GM12878 (cell line): ENCODE measurements around the gene UGT1A7. TPM values are rescaled to one million over a fixed set of nuclear protein-coding genes. Genes with fewer than 3 reads are reported as not detected.

Experiments
- ATAC-seq: fragments of 200-7000 bp; cut with Tn5 transposase; 3 replicates; pipeline ENCODE4 v1.9.1; 2020; ENCODE audit warnings: mild to moderate bottlenecking, moderate library complexity
- BruUV-seq: library from RNA; stranded (reverse); fragments of 400-500 nt; replicated peaks from 2 replicates; lab custom pipeline; 2021; lab: Mats Ljungman, UMichigan
- CTCF ChIA-PET: fragments of 300-600 bp; sonication (Branson Sonifier 250); formaldehyde crosslinking; extraction: SDS; loops from one replicate; lab custom pipeline; 2021; ENCODE audit warnings: inconsistent platforms; lab: Yijun Ruan, JAX
- POLR2A ChIA-PET: fragments of 350-600 bp; formaldehyde crosslinking; extraction: SDS; loops from one replicate; lab custom pipeline; 2021; ENCODE audit warnings: inconsistent platforms; lab: Charles Lee
- RAD21 ChIA-PET: fragments of 300-600 bp; sonication (Branson Sonifier 250); formaldehyde crosslinking; loops from one replicate; lab custom pipeline; 2023; ENCODE audit warnings: antibody characterized with exemption; ENCODE audit not compliant: unreplicated experiment; lab: Charles Lee
- SMC1A ChIA-PET: fragments of 300-600 bp; sonication (Branson Sonifier 250); formaldehyde crosslinking; loops from one replicate; lab custom pipeline; 2023; ENCODE audit not compliant: unreplicated experiment, uncharacterized antibody; lab: Charles Lee
- DNase-seq: peaks from one replicate; pipeline ENCODE4 v3.0.0-alpha.2; 2011; ENCODE audit warnings: low read depth, low spot score
- FAIRE-seq: peaks from 3 replicates; lab custom pipeline; 2011; peaks lifted over from hg19 to GRCh38; lab: Jason Lieb, UNC
- H2AFZ ChIP-seq: 2 replicates; pipeline ENCODE4 v1.6.0; 2011; ENCODE audit warnings: low read depth, low read length, control low read depth; ENCODE audit not compliant: control insufficient read depth
- H3K27ac ChIP-seq: 2 replicates; pipeline ENCODE4 v1.5.1; 2011; ENCODE audit warnings: control low read depth; ENCODE audit not compliant: control insufficient read depth, insufficient read depth
- H3K27me3 ChIP-seq, 2 experiments: replicated peaks in 1 of 2; 2 replicates each; pipeline versions ENCODE4 v1.6.0 to v1.6.1; 2011; ENCODE audit warnings: low read length in 1 of 2; ENCODE audit not compliant: control insufficient read depth in 2 of 2, insufficient read depth in 2 of 2
- H3K36me3 ChIP-seq, 2 experiments: 2 replicates each; pipeline ENCODE4 v1.5.1; 2011; ENCODE audit warnings: low read length in 1 of 2; ENCODE audit not compliant: control insufficient read depth in 2 of 2, insufficient read depth in 2 of 2
- H3K4me1 ChIP-seq: 2 replicates; pipeline ENCODE4 v1.6.1; 2011; ENCODE audit warnings: mild to moderate bottlenecking, low read length, moderate library complexity, mixed read lengths; ENCODE audit not compliant: control insufficient read depth, insufficient read depth
- H3K4me2 ChIP-seq: 2 replicates; pipeline ENCODE4 v1.6.0; 2011; ENCODE audit warnings: control low read depth; ENCODE audit not compliant: control insufficient read depth, insufficient read depth
- H3K4me3 ChIP-seq: fragments of 200-600 bp; sonication (generic); 2 replicates; pipeline ENCODE4 v1.5.1; 2016
- H3K79me2 ChIP-seq: 2 replicates; pipeline ENCODE4 v1.6.0; 2011; ENCODE audit warnings: low read length; ENCODE audit not compliant: control insufficient read depth, insufficient read depth
- H3K9ac ChIP-seq: 2 replicates; pipeline ENCODE4 v1.8.0; 2011; ENCODE audit warnings: low read length, control low read depth, mixed read lengths; ENCODE audit not compliant: control insufficient read depth, insufficient read depth
- H3K9me3 ChIP-seq: replicated peaks from 3 replicates; pipeline ENCODE4 v1.5.1; 2011; ENCODE audit warnings: mild to moderate bottlenecking, low read length; ENCODE audit not compliant: control insufficient read depth, insufficient read depth
- H4K20me1 ChIP-seq: 2 replicates; pipeline ENCODE4 v1.6.0; 2011; ENCODE audit not compliant: control insufficient read depth, insufficient read depth
- ATF7 ChIP-seq: fragments of 450-650 bp; IDR thresholded peaks from 2 replicates; pipeline ENCODE4 v1.6.1; 2016; ENCODE audit warnings: low read depth, mild to moderate bottlenecking
- CUX1 ChIP-seq: IDR thresholded peaks from 2 replicates; pipeline ENCODE4 v1.6.1; 2012; ENCODE audit warnings: improper control_type of control experiment, low read depth, low read length; ENCODE audit not compliant: insufficient replicate concordance
- FOS ChIP-seq: IDR thresholded peaks from 3 replicates; pipeline ENCODE4 v1.6.1; 2011; ENCODE audit warnings: borderline replicate concordance; ENCODE audit not compliant: insufficient read length; ENCODE audit errors: extremely low read depth
- RAD51 ChIP-seq: fragments of 450-650 bp; IDR thresholded peaks from 2 replicates; pipeline ENCODE4 v1.6.1; 2016; ENCODE audit warnings: moderate library complexity, mild to moderate bottlenecking, inconsistent platforms
- ZNF592 ChIP-seq: fragments of 450-650 bp; IDR thresholded peaks from 2 replicates; pipeline ENCODE4 v1.6.1; 2017; ENCODE audit warnings: mild to moderate bottlenecking, moderate library complexity
- WGBS: methylation state at CpG from one replicate; pipeline ENCODE4 v1.1.6; 2016; ENCODE audit warnings: low lambda C conversion rate; ENCODE audit not compliant: insufficient replicate concordance, insufficient coverage; ENCODE audit errors: missing lambda C conversion rate; 5-methylcytosine and 5-hydroxymethylcytosine counted together
- in situ Hi-C: fragments of 300-500 bp; cut with MboI; formaldehyde crosslinking; loops from 9 replicates; pipeline ENCODE4 v1.14.3; 2018; ENCODE audit warnings: mixed read lengths
- intact Hi-C: fragments of 100-400 bp; cut with micrococcal nuclease; formaldehyde crosslinking; loops from one replicate; pipeline ENCODE4 v1.14.2; 2022; ENCODE audit not compliant: unreplicated experiment
- polyA plus RNA-seq, 11 experiments: library from polyadenylated mRNA; depleted of rRNA in 4 of 11; unstranded in 6 of 11; stranded (reverse) in 5 of 11; fragments of >200 nt; fragmentation: Nextera tagmentation in 4 of 11; fragmentation: Illumina TruSeq in 1 of 11; extraction: Ambion mirVana in 4 of 11; extraction: Trizol in 1 of 11; gene quantifications; 1 replicate in 1 of 11; 2 replicates in 10 of 11; pipeline versions ENCODE4 v1.2.1 to v1.2.3, GENCODE V29; 2011 to 2016; ENCODE audit warnings: inconsistent platforms in 2 of 11, missing spikeins in 2 of 11, low read depth in 1 of 11
- total RNA-seq, 4 experiments: library from RNA; depleted of rRNA in 3 of 4; stranded (reverse); fragments of >200 nt in 3 of 4; fragmentation: Illumina TruSeq in 1 of 4; extraction: Trizol in 1 of 4; gene quantifications; 2 replicates each; pipeline versions ENCODE4 v1.2.1 to v1.2.3, GENCODE V29; 2013 to 2021

Gene UGT1A7
- total and polyA plus RNA-seq, 10 of the 15 experiments (the other 5 are each of a cell fraction or from before 2014, with no cell fraction given): not detected

GRCh38 chr2:233760043-233760442 lies 78.3 kb downstream of the UGT1A7 start, which contains the start of gene UGT1A1:
Gene UGT1A1, plus strand, starts transcription at chr2:233760270. Its CDS starts 18 bp downstream, at chr2:233760288.
- intact Hi-C loops: no loop called here
- FAIRE-seq (no peak), DNase-seq (no peak), ATAC-seq (no peak)
- no peaks in the 10 kb centered on the region for H3K36me3 ChIP-seq
- no peak within 1 kb of the TSS for H3K4me3 ChIP-seq
- H3K27me3 ChIP-seq: peaks cover 0 to 3% of the 10 kb centered on the region in 2 experiments; a peak in 1 of 4 replicates
- TF ChIP-seq RAD51 (peak; percentile 61; the same call in 1 of the 2 replicates), ATF7 (no peak), ZNF592 (no peak), FOS (no peak), CUX1 (no peak)
- H2AFZ ChIP-seq: no peak within 1 kb of the TSS
- BruUV-seq: no TSS peak
- POLR2A ChIA-PET: no interaction called here
- H3K4me1 ChIP-seq: no peaks in the 10 kb centered on the region
- in situ Hi-C loops: no loop called here
- H3K79me2 ChIP-seq: no peaks in the 10 kb centered on the region
- no peak within 1 kb of the TSS for H3K27ac ChIP-seq
- WGBS: 28% methylated on average over 6 of the region's 6 CpGs
- H4K20me1 ChIP-seq: no peaks in the 10 kb centered on the region
- SMC1A ChIA-PET: no interaction called here
- CTCF ChIA-PET: no interaction called here
- no peak within 1 kb of the TSS for H3K9ac ChIP-seq
- RAD21 ChIA-PET: interaction anchor here (1.1 kb wide), 1 partner anchor 406 kb away, joined by 3 read pairs; no protein-coding TSS in a partner anchor
- H3K4me2 ChIP-seq: no peak within 1 kb of the TSS
- H3K9me3 ChIP-seq: no peaks in the 10 kb centered on the region
